ENCODE data around the gene PI4KA. TPM values are rescaled to one million over a fixed set of nuclear protein-coding genes. Genes with fewer than 3 reads are reported as not detected.
A peak's percentile ranks its signal among the peaks of the same experiment; 100 is the strongest.

PI4KA gene
- total RNA-seq, 2 experiments from 2014 or later = 46.9 to 95.7 TPM

GRCh38 chr22:20785415-20785814, 73.2 kb downstream of the PI4KA start:
- intact Hi-C loops (cut with micrococcal nuclease; ENCODE audit: unreplicated experiment) = loop anchor here (10.0 kb wide), 1 partner anchor 171 kb away; no protein-coding TSS in a partner anchor
- BruUV-seq (replicated peaks) = no TSS peak
- Histone ChIP-seq H3K36me3 (ENCODE audit: insufficient read depth, low read length) (peaks cover 18% of the 10 kb centered on the region; the same call in 1 of the 2 replicates), H3K4me2 (ENCODE audit: low read length) (no peak overlapping the region), H3K27ac (ENCODE audit: low read depth, low read length, poor library complexity, severe bottlenecking) (no peak overlapping the region), H2AFZ (ENCODE audit: low read length) (no peak overlapping the region), H3K4me3 (ENCODE audit: low read depth, low read length, poor library complexity, severe bottlenecking) (no peak overlapping the region), H3K4me1 (ENCODE audit: insufficient read depth, low read length, poor library complexity, severe bottlenecking) (peaks cover 7% of the 10 kb centered on the region), H4K20me1 (ENCODE audit: insufficient read depth, low read length) (0 out of 2 replicates have a peak, but pooled peaks cover 3% of the 10 kb centered on the region), H3K79me2 (ENCODE audit: insufficient read depth, low read depth, low read length) (no peaks in the 10 kb centered on the region), H3K9me3 (ENCODE audit: low read length) (no peaks in the 10 kb centered on the region), H3K9me2 (ENCODE audit: insufficient read depth, low read length) (no peaks in the 10 kb centered on the region)
- TF ChIP-seq CTCF (conservative IDR thresholded peaks at IDR 0.05; ENCODE audit: low read length) (no peak), EZH2phosphoT487 (IDR thresholded peaks at IDR 0.05; ENCODE audit: borderline replicate concordance, low read depth, low read length) (no peak)
- ChIA-PET POLR2A (no interaction called here), CTCF (ENCODE audit: unreplicated experiment) (no interaction called here)
- DNase-seq (ENCODE audit: low spot score) = no peak

- no TSS peak for BruUV-seq (replicated peaks)
- TF ChIP-seq EZH2phosphoT487 (IDR thresholded peaks at IDR 0.05; ENCODE audit: borderline replicate concordance, low read depth, low read length) = no peak
- peak; percentile 91 for TF ChIP-seq CTCF (conservative IDR thresholded peaks at IDR 0.05; ENCODE audit: low read length)
These were observed 74.5 kb downstream of the PI4KA start for GRCh38 chr22:20783844-20784723.

More at GRCh38 chr22:20783844-20784723, 74.5 kb downstream of the PI4KA start:
- intact Hi-C loops (cut with micrococcal nuclease; ENCODE audit: unreplicated experiment) = loop anchor here (10.0 kb wide), 1 partner anchor 169 kb away; no protein-coding TSS in a partner anchor
- peaks cover 7% of the 10 kb centered on the region for H3K4me1 ChIP-seq (ENCODE audit: insufficient read depth, low read length, poor library complexity, severe bottlenecking)
- no peak overlapping the region for H2AFZ ChIP-seq (ENCODE audit: low read length)
- H3K4me3 ChIP-seq (ENCODE audit: low read depth, low read length, poor library complexity, severe bottlenecking) = no peak overlapping the region
- no peaks in the 10 kb centered on the region for H3K79me2 ChIP-seq (ENCODE audit: insufficient read depth, low read depth, low read length)
- DNase-seq (ENCODE audit: low spot score) = peak; percentile 69
- no peaks in the 10 kb centered on the region for H3K9me3 ChIP-seq (ENCODE audit: low read length)
- H3K4me2 ChIP-seq (ENCODE audit: low read length) = 0 out of 2 replicates have a peak overlapping the region, but pooled peaks have one; percentile 7
- peaks cover 21% of the 10 kb centered on the region; the same call in 1 of the 2 replicates for H3K36me3 ChIP-seq (ENCODE audit: insufficient read depth, low read length)
- CTCF ChIA-PET (ENCODE audit: unreplicated experiment) = interaction anchor here (1.0 kb wide), 1 partner anchor 10 kb away, joined by 5 read pairs; the partner anchor contains the start of gene SERPIND1
- H3K9me2 ChIP-seq (ENCODE audit: insufficient read depth, low read length) = no peaks in the 10 kb centered on the region
- POLR2A ChIA-PET = interaction anchor here (0.7 kb wide), 1 partner anchor 17 kb away, joined by 3 read pairs; no protein-coding TSS in a partner anchor
- no peak overlapping the region for H3K27ac ChIP-seq (ENCODE audit: low read depth, low read length, poor library complexity, severe bottlenecking)
- 0 out of 2 replicates have a peak, but pooled peaks cover 3% of the 10 kb centered on the region for H4K20me1 ChIP-seq (ENCODE audit: insufficient read depth, low read length)

Data from OCI-LY7 (cell line).